H1 (cell line): Measurements from ENCODE around the gene ZNF582. TPM values are rescaled to one million over a fixed set of nuclear protein-coding genes. Genes with fewer than 3 reads are reported as not detected.

Experiments
- CTCF ChIA-PET: fragments of 300-600 bp; sonication (Branson Sonifier 250); formaldehyde crosslinking; loops from one replicate; lab custom pipeline; 2021; ENCODE audit not compliant: partially characterized antibody; lab: Charles Lee
- POLR2A ChIA-PET: fragments of 300-600 bp; sonication (Branson Sonifier 250); formaldehyde crosslinking; loops from one replicate; lab custom pipeline; 2021; ENCODE audit warnings: inconsistent platforms; ENCODE audit not compliant: partially characterized antibody; lab: Charles Lee
- DNase-seq, 2 experiments: peaks; one replicate each; pipeline versions ENCODE4 v3.0.0 to v3.0.0-alpha.2; 2010 to 2022; ENCODE audit warnings: low spot score in 2 of 2, low read depth in 1 of 2, mixed read lengths in 1 of 2
- FAIRE-seq: peaks from 2 replicates; lab custom pipeline; 2011; peaks lifted over from hg19 to GRCh38; lab: Jason Lieb, UNC
- H2AFZ ChIP-seq: 2 replicates; pipeline ENCODE4 v1.8.1; 2012; ENCODE audit warnings: low read length, inconsistent platforms
- H2AK5ac ChIP-seq: 2 replicates; pipeline ENCODE4 v1.6.1; 2013; ENCODE audit warnings: low read depth, low read length
- H2BK120ac ChIP-seq: replicated peaks from 2 replicates; pipeline ENCODE3; 2013; ENCODE audit warnings: low read depth, low read length, inconsistent platforms
- H2BK12ac ChIP-seq: 2 replicates; pipeline ENCODE4 v1.6.1; 2013; ENCODE audit warnings: low read depth, low read length
- H2BK15ac ChIP-seq: 2 replicates; pipeline ENCODE4 v1.6.1; 2013; ENCODE audit warnings: low read length
- H2BK20ac ChIP-seq: 2 replicates; pipeline ENCODE4 v1.6.1; 2013; ENCODE audit warnings: low read length
- H2BK5ac ChIP-seq: 2 replicates; pipeline ENCODE4 v1.6.1; 2013; ENCODE audit warnings: low read depth, low read length
- H3K14ac ChIP-seq: 2 replicates; pipeline ENCODE4 v1.6.1; 2013; ENCODE audit warnings: inconsistent platforms; ENCODE audit not compliant: insufficient read length
- H3K18ac ChIP-seq: 2 replicates; pipeline ENCODE4 v1.6.1; 2013; ENCODE audit warnings: low read length; ENCODE audit errors: extremely low read depth
- H3K23ac ChIP-seq: 2 replicates; pipeline ENCODE4 v1.6.1; 2013; ENCODE audit warnings: inconsistent platforms; ENCODE audit not compliant: insufficient read length
- H3K23me2 ChIP-seq: 2 replicates; pipeline ENCODE4 v1.6.1; 2013; ENCODE audit warnings: low read depth, low read length
- H3K27ac ChIP-seq: 2 replicates; pipeline ENCODE4 v1.6.1; 2011; ENCODE audit warnings: low read depth, low read length, inconsistent platforms
- H3K27me3 ChIP-seq, 4 experiments: replicated peaks in 1 of 4; 1 replicate in 1 of 4; 2 replicates in 3 of 4; pipeline versions ENCODE4 v1.6.1 to v1.8.1; 2011 to 2013; ENCODE audit warnings: low read length in 3 of 4, mild to moderate bottlenecking in 3 of 4, inconsistent platforms in 2 of 4, mixed read lengths in 2 of 4, moderate library complexity in 1 of 4; ENCODE audit not compliant: control insufficient read depth in 3 of 4, insufficient read depth in 3 of 4; ENCODE audit errors: extremely low read depth in 1 of 4
- H3K36me3 ChIP-seq, 4 experiments: 2 replicates each; pipeline versions ENCODE4 v1.6.1 to v1.8.1; 2011 to 2013; ENCODE audit warnings: mild to moderate bottlenecking in 4 of 4, low read length in 3 of 4, moderate library complexity in 2 of 4, control low read depth in 1 of 4, inconsistent platforms in 1 of 4; ENCODE audit not compliant: insufficient read depth in 4 of 4, control insufficient read depth in 2 of 4
- H3K4ac ChIP-seq: replicated peaks from 2 replicates; pipeline ENCODE3; 2013; ENCODE audit warnings: low read length, low read depth, mixed read lengths, inconsistent platforms; ENCODE audit not compliant: insufficient read length
- H3K4me1 ChIP-seq, 4 experiments: replicated peaks in 1 of 4; 1 replicate in 1 of 4; 2 replicates in 3 of 4; pipeline versions ENCODE4 v1.6.1 to v1.8.1; 2011 to 2013; ENCODE audit warnings: low read length in 3 of 4, inconsistent platforms in 2 of 4, mixed read lengths in 1 of 4; ENCODE audit not compliant: insufficient read depth in 4 of 4, control insufficient read depth in 3 of 4
- H3K4me2 ChIP-seq, 2 experiments: 2 replicates each; pipeline versions ENCODE4 v1.6.1 to v1.8.1; 2011 to 2013; ENCODE audit warnings: low read depth in 2 of 2, low read length in 2 of 2, control low read depth in 1 of 2, inconsistent platforms in 1 of 2, mild to moderate bottlenecking in 1 of 2; ENCODE audit not compliant: insufficient read depth in 1 of 2
- H3K4me3 ChIP-seq, 4 experiments: fragments of 200-600, 300-600 bp in 1 of 4; sonication (generic), shearing (Covaris generic), sonication (Bioruptor Twin) in 1 of 4; 2 replicates each; pipeline versions ENCODE4 v1.5.1 to v1.8.1; 2011 to 2016; ENCODE audit warnings: low read length in 4 of 4, low read depth in 3 of 4, control low read depth in 2 of 4, inconsistent platforms in 2 of 4, mild to moderate bottlenecking in 2 of 4, mixed read lengths in 1 of 4, moderate library complexity in 1 of 4; ENCODE audit not compliant: insufficient read depth in 2 of 4; ENCODE audit errors: extremely low read depth in 1 of 4
- H3K56ac ChIP-seq: replicated peaks from 2 replicates; pipeline ENCODE3; 2013; ENCODE audit warnings: low read depth, mild to moderate bottlenecking, mixed read lengths, low read length, inconsistent platforms; ENCODE audit not compliant: insufficient read length
- H3K79me1 ChIP-seq: 2 replicates; pipeline ENCODE4 v1.6.1; 2013; ENCODE audit warnings: low read depth, low read length, control low read depth
- H3K79me2 ChIP-seq, 2 experiments: 2 replicates each; pipeline versions ENCODE4 v1.6.1 to v1.8.1; 2012 to 2013; ENCODE audit warnings: low read length in 2 of 2, mild to moderate bottlenecking in 2 of 2, inconsistent platforms in 1 of 2; ENCODE audit not compliant: insufficient read depth in 2 of 2, control insufficient read depth in 1 of 2
- H3K9ac ChIP-seq, 4 experiments: replicated peaks in 1 of 4; 1 replicate in 1 of 4; 2 replicates in 3 of 4; pipeline versions ENCODE4 v1.6.1 to v1.8.1; 2011 to 2013; ENCODE audit warnings: low read depth in 3 of 4, low read length in 3 of 4, control low read depth in 2 of 4, mild to moderate bottlenecking in 2 of 4, moderate library complexity in 2 of 4, inconsistent platforms in 1 of 4; ENCODE audit errors: extremely low read depth in 1 of 4
- H3K9me3 ChIP-seq, 2 experiments: 2 replicates each; pipeline versions ENCODE4 v1.6.1 to v1.8.1; 2012 to 2013; ENCODE audit warnings: mild to moderate bottlenecking in 2 of 2, moderate library complexity in 2 of 2, control low read depth in 1 of 2, inconsistent platforms in 1 of 2, low read depth in 1 of 2, low read length in 1 of 2, mixed read lengths in 1 of 2; ENCODE audit not compliant: insufficient read depth in 2 of 2
- H4K20me1 ChIP-seq, 2 experiments: replicated peaks in 1 of 2; 2 replicates each; pipeline versions ENCODE3 to v1.8.1; 2011 to 2013; ENCODE audit warnings: inconsistent platforms in 2 of 2, low read length in 2 of 2, mild to moderate bottlenecking in 1 of 2; ENCODE audit not compliant: insufficient read depth in 2 of 2, control insufficient read depth in 1 of 2
- H4K5ac ChIP-seq: 2 replicates; pipeline ENCODE4 v1.6.1; 2013; ENCODE audit warnings: low read length, low read depth, mixed read lengths, inconsistent platforms; ENCODE audit not compliant: insufficient read length
- H4K8ac ChIP-seq: 2 replicates; pipeline ENCODE4 v1.8.0; 2013; ENCODE audit warnings: mild to moderate bottlenecking, moderate library complexity, low read length, inconsistent platforms; ENCODE audit not compliant: insufficient read depth; ENCODE audit errors: extremely low read depth
- H4K91ac ChIP-seq: replicated peaks from 2 replicates; pipeline ENCODE3; 2013; ENCODE audit warnings: low read length, mixed read lengths, inconsistent platforms; ENCODE audit not compliant: insufficient read length
- ASH2L ChIP-seq: fragments of 200-600, 300-600 bp; sonication (generic); IDR thresholded peaks from one replicate; pipeline ENCODE4 v1.7.1; 2017; ENCODE audit warnings: low read length
- ATF3 ChIP-seq: IDR thresholded peaks from 2 replicates; pipeline ENCODE4 v1.6.1; 2011; ENCODE audit warnings: low read depth, mild to moderate bottlenecking, low read length; ENCODE audit not compliant: insufficient read depth
- CBX5 ChIP-seq: fragments of 300-800, 300-1000 bp; sonication (generic); IDR thresholded peaks from 2 replicates; pipeline ENCODE4 v1.7.1; 2016; ENCODE audit warnings: antibody characterized with exemption, low read length, low read depth
- CHD1 ChIP-seq: IDR thresholded peaks from 2 replicates; pipeline ENCODE4 v1.6.1; 2012; ENCODE audit warnings: low read depth, low read length, improper control_type of control experiment
- EGR1 ChIP-seq: IDR thresholded peaks from 2 replicates; pipeline ENCODE4 v1.6.1; 2011; ENCODE audit warnings: low read depth, low read length, borderline replicate concordance
- EP300 ChIP-seq, 2 experiments: IDR thresholded peaks; 1 replicate in 1 of 2; 2 replicates in 1 of 2; pipeline ENCODE4 v1.6.1; 2011 to 2012; ENCODE audit warnings: low read depth in 2 of 2, low read length in 2 of 2, mild to moderate bottlenecking in 2 of 2, borderline replicate concordance in 1 of 2, inconsistent platforms in 1 of 2, moderate library complexity in 1 of 2
- KDM1A ChIP-seq: fragments of 200-600, 300-600 bp; sonication (generic); IDR thresholded peaks from 2 replicates; pipeline ENCODE4 v1.7.1; 2016; ENCODE audit warnings: mild to moderate bottlenecking, low read length, borderline replicate concordance
- MAX ChIP-seq: IDR thresholded peaks from 2 replicates; pipeline ENCODE4 v1.6.1; 2012; ENCODE audit warnings: inconsistent platforms
- NANOG ChIP-seq: IDR thresholded peaks from 2 replicates; pipeline ENCODE4 v1.6.1; 2011; ENCODE audit warnings: low read length, low read depth, mild to moderate bottlenecking, inconsistent platforms; ENCODE audit not compliant: insufficient read depth, poor library complexity, severe bottlenecking
- POLR2AphosphoS5 ChIP-seq: IDR thresholded peaks from 2 replicates; pipeline ENCODE4 v1.6.1; 2011; ENCODE audit warnings: low read depth, low read length
- RBBP5 ChIP-seq: IDR thresholded peaks from 2 replicates; pipeline ENCODE4 v1.7.1; 2012; ENCODE audit warnings: low read depth, mild to moderate bottlenecking, inconsistent platforms, low read length, moderate library complexity, borderline replicate concordance
- RFX5 ChIP-seq: IDR thresholded peaks from 2 replicates; pipeline ENCODE4 v1.6.1; 2011; ENCODE audit warnings: low read depth, low read length, improper control_type of control experiment, borderline replicate concordance
- TCF12 ChIP-seq: IDR thresholded peaks from 2 replicates; pipeline ENCODE4 v1.6.1; 2011; ENCODE audit warnings: low read depth, mild to moderate bottlenecking, low read length
- WGBS, 2 experiments: shearing (Covaris generic) in 1 of 2; methylation state at CpG; one replicate each; pipeline versions ENCODE4 v1.1.6 to v1.1.7; 2013 to 2015; ENCODE audit warnings: low lambda C conversion rate in 2 of 2, mixed read lengths in 2 of 2, inconsistent platforms in 1 of 2, low coverage in 1 of 2, missing lambda C conversion rate in 1 of 2; ENCODE audit not compliant: insufficient replicate concordance in 2 of 2, insufficient coverage in 1 of 2, insufficient read length in 1 of 2; ENCODE audit errors: extremely low coverage in 1 of 2, missing lambda C conversion rate in 1 of 2; 5-methylcytosine and 5-hydroxymethylcytosine counted together
- polyA plus RNA-seq, 7 experiments: library from polyadenylated mRNA; depleted of rRNA in 3 of 7; stranded (reverse) in 5 of 7; unstranded in 2 of 7; fragments of >200 nt in 5 of 7; fragments of 200-250 nt in 2 of 7; gene quantifications; 1 replicate in 5 of 7; 2 replicates in 1 of 7; 4 replicates in 1 of 7; pipeline versions ENCODE4 v1.2.1 to v1.2.3, GENCODE V29; 2011 to 2013; ENCODE audit warnings: missing spikeins in 2 of 7, mixed read lengths in 2 of 7
- total RNA-seq: library from RNA; stranded (reverse); fragmentation: NEBNext Ultra II Directional; extraction: Animal tissue kit (Norgen Biotek cat#: 25700); gene quantifications from 2 replicates; pipeline ENCODE4 v1.2.1, GENCODE V29; 2021

Gene ZNF582
- total and polyA plus RNA-seq, 2 of the 8 experiments (the other 6 are each of a cell fraction or from before 2014, with no cell fraction given): 3.8 to 5.8 TPM

GRCh38 chr19:56360841-56361240, 32.5 kb downstream of the ZNF582 start:
- CTCF ChIA-PET: interaction anchor here (0.6 to 1.2 kb wide), 5 partner anchors 13 to 1914 kb away, joined by 3 to 4 read pairs (median 3); no protein-coding TSS in a partner anchor
- no peak for TF ChIP-seq EGR1
- TF ChIP-seq POLR2AphosphoS5: no peak
- no peak for TF ChIP-seq KDM1A
- no peak for TF ChIP-seq ATF3
- no peak for TF ChIP-seq RFX5
- no peak for TF ChIP-seq CHD1
- TF ChIP-seq ASH2L: no peak
- TF ChIP-seq MAX: no peak
- TF ChIP-seq RBBP5: no peak
- no peak for TF ChIP-seq NANOG
- TF ChIP-seq CBX5: no peak
- no peak for TF ChIP-seq EP300 (IDR thresholded peaks at IDR 0.05; ENCODE audit: borderline replicate concordance in 1 of 2, low read depth in 2 of 2, low read length in 2 of 2)
- TF ChIP-seq TCF12: no peak

More at GRCh38 chr19:56360841-56361240, 32.5 kb downstream of the ZNF582 start:
- Histone ChIP-seq H4K8ac (no peak overlapping the region), H2BK20ac (no peak overlapping the region), H3K79me2 (no peaks in the 10 kb centered on the region), H2BK15ac (no peak overlapping the region), H2BK12ac (no peak overlapping the region), H4K91ac (no peak overlapping the region), H3K9ac (no peak overlapping the region), H3K79me1 (no peaks in the 10 kb centered on the region), H3K14ac (no peak overlapping the region), H3K27ac (no peak overlapping the region), H2BK5ac (no peak overlapping the region), H3K23me2 (no peaks in the 10 kb centered on the region), H3K23ac (no peak overlapping the region), H3K27me3 (no peaks in the 10 kb centered on the region), H3K4me2 (no peak overlapping the region), H3K4me1 (no peaks in the 10 kb centered on the region), H3K56ac (no peak overlapping the region), H2BK120ac (no peak overlapping the region), H3K4me3 (no peak overlapping the region), H3K18ac (no peak overlapping the region), H2AK5ac (no peak overlapping the region), H4K20me1 (no peaks in the 10 kb centered on the region), H3K9me3 (peaks cover 11 to 13% of the 10 kb centered on the region in 2 experiments; a peak in 3 of 4 replicates), H4K5ac (no peak overlapping the region), H3K4ac (no peak overlapping the region), H2AFZ (no peak overlapping the region), H3K36me3 (peaks cover 0 to 6% (median 3%) of the 10 kb centered on the region in 4 experiments; a peak in 2 of 8 replicates)
- POLR2A ChIA-PET: no interaction called here
- no peak for DNase-seq
- 80% methylated on average over 2 of the region's 2 CpGs; no CpG with 5 or more reads in 1 of the 2 experiments for WGBS, 2 experiments
- FAIRE-seq: no peak
